Measurements from ENCODE around the gene CCR5AS.
"Not testable (repeated sequence)": the region's sequence is repeated elsewhere in the genome, so short reads cannot be mapped to it uniquely, and the experiment has no call there.

Gene CCR5AS

DNA sequence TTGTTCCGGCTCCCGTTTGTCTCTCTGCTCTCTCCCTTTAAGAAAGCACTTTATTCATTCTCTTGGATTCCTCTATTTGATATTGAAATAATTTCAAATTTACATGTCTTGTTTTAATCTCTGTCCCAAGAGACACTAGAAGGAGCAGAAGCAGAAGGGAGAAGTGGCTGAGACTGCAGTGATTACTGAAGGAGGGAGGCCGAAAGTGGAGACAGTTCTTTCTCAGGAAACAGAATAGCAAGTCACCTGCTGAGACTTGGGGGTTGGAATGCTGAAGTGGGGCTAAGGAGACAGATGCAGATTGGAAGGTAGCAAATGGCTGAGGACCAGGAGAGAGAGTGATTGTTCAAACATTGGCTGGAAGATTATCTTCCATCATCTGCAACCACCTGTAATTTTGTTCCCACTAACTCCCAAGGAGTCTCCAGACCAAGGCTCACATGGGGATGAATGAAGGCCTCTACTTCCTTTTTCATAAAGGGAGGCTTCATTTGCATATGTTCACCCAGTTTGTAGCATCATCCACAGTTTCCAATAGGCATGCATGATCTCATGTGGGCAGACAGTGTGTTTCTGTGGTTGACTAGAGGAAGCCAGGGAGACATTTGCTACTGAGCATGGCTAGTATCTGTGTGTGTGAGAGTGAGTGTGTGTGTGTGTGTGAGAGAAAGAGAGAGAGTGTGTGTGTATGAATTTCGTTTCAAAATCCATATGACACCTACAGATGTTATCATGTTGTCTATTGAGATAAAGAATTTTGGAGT, 33.8 kb upstream of the CCR5AS start:
- no peaks in the 10 kb centered on the region for H3K9me3 ChIP-seq (ENCODE audit: control insufficient read depth, insufficient read depth, low read length)
- no peak overlapping the region for H3K4me3 ChIP-seq (ENCODE audit: low read depth, low read length)
- no peaks in the 10 kb centered on the region for H3K36me3 ChIP-seq (ENCODE audit: control insufficient read depth, insufficient read depth, low read length)
- H3K4me1 ChIP-seq (ENCODE audit: control insufficient read depth, insufficient read depth, low read length): peaks cover 7% of the 10 kb centered on the region
- H3K9ac ChIP-seq (ENCODE audit: low read depth, low read length): no peak overlapping the region
- no peaks in the 10 kb centered on the region for H3K27me3 ChIP-seq (ENCODE audit: control insufficient read depth, insufficient read depth, low read length)

- Histone ChIP-seq H3K4me1 (ENCODE audit: control insufficient read depth, insufficient read depth, low read length) (peaks cover 7% of the 10 kb centered on the region), H3K27me3 (ENCODE audit: control insufficient read depth, insufficient read depth, low read length) (no peaks in the 10 kb centered on the region), H3K9ac (ENCODE audit: low read depth, low read length) (no peak overlapping the region), H3K36me3 (ENCODE audit: control insufficient read depth, insufficient read depth, low read length) (no peaks in the 10 kb centered on the region), H3K4me3 (ENCODE audit: low read depth, low read length) (no peak overlapping the region), H3K9me3 (ENCODE audit: control insufficient read depth, insufficient read depth, low read length) (no peaks in the 10 kb centered on the region)
Observed at GRCh38 chr3:46438831-46439230, 32.0 kb upstream of the CCR5AS start.

- peaks cover 2% of the 10 kb centered on the region for H3K4me1 ChIP-seq (ENCODE audit: control insufficient read depth, insufficient read depth, low read length)
- H3K4me3 ChIP-seq (ENCODE audit: low read depth, low read length): no peak overlapping the region
- H3K36me3 ChIP-seq (ENCODE audit: control insufficient read depth, insufficient read depth, low read length): no peaks in the 10 kb centered on the region
- no peak overlapping the region for H3K9ac ChIP-seq (ENCODE audit: low read depth, low read length)
- peaks cover 4% of the 10 kb centered on the region for H3K9me3 ChIP-seq (ENCODE audit: control insufficient read depth, insufficient read depth, low read length)
- H3K27me3 ChIP-seq (ENCODE audit: control insufficient read depth, insufficient read depth, low read length): no peaks in the 10 kb centered on the region
Observed at GRCh38 chr3:46435081-46435726, 28.3 kb upstream of the CCR5AS start.

DNA sequence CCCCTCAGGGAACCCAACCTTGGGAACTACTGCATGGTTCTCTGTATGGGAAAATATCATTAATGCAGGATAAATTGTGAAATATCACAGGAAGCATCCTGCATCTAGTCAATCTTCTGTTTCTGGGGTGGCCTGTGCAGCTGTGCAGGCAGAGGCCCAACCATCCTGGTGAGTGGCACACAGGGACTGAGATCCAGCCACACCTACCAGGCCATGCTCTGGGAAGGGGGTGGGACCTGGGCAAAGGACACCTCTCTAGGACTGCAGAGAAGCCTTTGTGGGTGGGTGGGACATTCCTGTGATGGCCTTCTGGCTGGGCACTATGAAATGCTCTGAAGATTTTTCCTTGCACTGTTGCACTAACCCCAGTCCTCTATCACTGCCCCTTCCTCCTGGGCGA, 27.0 kb upstream of the CCR5AS start:
- no peaks in the 10 kb centered on the region for H3K4me1 ChIP-seq (ENCODE audit: control insufficient read depth, insufficient read depth, low read length)
- peaks cover 4% of the 10 kb centered on the region for H3K9me3 ChIP-seq (ENCODE audit: control insufficient read depth, insufficient read depth, low read length)
- no peak overlapping the region for H3K9ac ChIP-seq (ENCODE audit: low read depth, low read length)
- H3K4me3 ChIP-seq (ENCODE audit: low read depth, low read length): no peak overlapping the region
- no peaks in the 10 kb centered on the region for H3K36me3 ChIP-seq (ENCODE audit: control insufficient read depth, insufficient read depth, low read length)
- no peaks in the 10 kb centered on the region for H3K27me3 ChIP-seq (ENCODE audit: control insufficient read depth, insufficient read depth, low read length)

GRCh38 chr3:46433118-46433517, 26.3 kb upstream of the CCR5AS start:
- H3K4me3 ChIP-seq (ENCODE audit: low read depth, low read length); H3K9me3 ChIP-seq (ENCODE audit: control insufficient read depth, insufficient read depth, low read length); H3K9ac ChIP-seq (ENCODE audit: low read depth, low read length); H3K27me3 ChIP-seq (ENCODE audit: control insufficient read depth, insufficient read depth, low read length); H3K36me3 ChIP-seq (ENCODE audit: control insufficient read depth, insufficient read depth, low read length); H3K4me1 ChIP-seq (ENCODE audit: control insufficient read depth, insufficient read depth, low read length): not testable (repeated sequence)

GRCh38 chr3:46431905-46432304, 25.0 kb upstream of the CCR5AS start:
- not testable (repeated sequence) for H3K4me1 ChIP-seq (ENCODE audit: control insufficient read depth, insufficient read depth, low read length); H3K9ac ChIP-seq (ENCODE audit: low read depth, low read length); H3K36me3 ChIP-seq (ENCODE audit: control insufficient read depth, insufficient read depth, low read length); H3K4me3 ChIP-seq (ENCODE audit: low read depth, low read length); H3K9me3 ChIP-seq (ENCODE audit: control insufficient read depth, insufficient read depth, low read length); H3K27me3 ChIP-seq (ENCODE audit: control insufficient read depth, insufficient read depth, low read length)

GRCh38 chr3:46430879-46431278, 24.0 kb upstream of the CCR5AS start:
- not testable (repeated sequence) for H3K4me3 ChIP-seq (ENCODE audit: low read depth, low read length); H3K4me1 ChIP-seq (ENCODE audit: control insufficient read depth, insufficient read depth, low read length); H3K9me3 ChIP-seq (ENCODE audit: control insufficient read depth, insufficient read depth, low read length); H3K36me3 ChIP-seq (ENCODE audit: control insufficient read depth, insufficient read depth, low read length); H3K27me3 ChIP-seq (ENCODE audit: control insufficient read depth, insufficient read depth, low read length); H3K9ac ChIP-seq (ENCODE audit: low read depth, low read length)

- Histone ChIP-seq H3K4me3 (ENCODE audit: low read depth, low read length) (no peak overlapping the region), H3K9me3 (ENCODE audit: control insufficient read depth, insufficient read depth, low read length) (peaks cover 4% of the 10 kb centered on the region), H3K36me3 (ENCODE audit: control insufficient read depth, insufficient read depth, low read length) (no peaks in the 10 kb centered on the region), H3K9ac (ENCODE audit: low read depth, low read length) (no peak overlapping the region), H3K27me3 (ENCODE audit: control insufficient read depth, insufficient read depth, low read length) (no peaks in the 10 kb centered on the region), H3K4me1 (ENCODE audit: control insufficient read depth, insufficient read depth, low read length) (no peaks in the 10 kb centered on the region)
Observed at GRCh38 chr3:46429671-46430070, 22.8 kb upstream of the CCR5AS start.

- Histone ChIP-seq H3K4me3 (ENCODE audit: low read depth, low read length) (no peak overlapping the region), H3K9ac (ENCODE audit: low read depth, low read length) (no peak overlapping the region), H3K27me3 (ENCODE audit: control insufficient read depth, insufficient read depth, low read length) (no peaks in the 10 kb centered on the region), H3K36me3 (ENCODE audit: control insufficient read depth, insufficient read depth, low read length) (no peaks in the 10 kb centered on the region), H3K4me1 (ENCODE audit: control insufficient read depth, insufficient read depth, low read length) (no peaks in the 10 kb centered on the region), H3K9me3 (ENCODE audit: control insufficient read depth, insufficient read depth, low read length) (peaks cover 4% of the 10 kb centered on the region)
Observed at GRCh38 chr3:46429250-46429649, 22.4 kb upstream of the CCR5AS start.

- no peaks in the 10 kb centered on the region for H3K4me1 ChIP-seq (ENCODE audit: control insufficient read depth, insufficient read depth, low read length)
- peaks cover 4% of the 10 kb centered on the region for H3K9me3 ChIP-seq (ENCODE audit: control insufficient read depth, insufficient read depth, low read length)
- H3K9ac ChIP-seq (ENCODE audit: low read depth, low read length): no peak overlapping the region
Observed at GRCh38 chr3:46427916-46428833, 21.3 kb upstream of the CCR5AS start.

DNA sequence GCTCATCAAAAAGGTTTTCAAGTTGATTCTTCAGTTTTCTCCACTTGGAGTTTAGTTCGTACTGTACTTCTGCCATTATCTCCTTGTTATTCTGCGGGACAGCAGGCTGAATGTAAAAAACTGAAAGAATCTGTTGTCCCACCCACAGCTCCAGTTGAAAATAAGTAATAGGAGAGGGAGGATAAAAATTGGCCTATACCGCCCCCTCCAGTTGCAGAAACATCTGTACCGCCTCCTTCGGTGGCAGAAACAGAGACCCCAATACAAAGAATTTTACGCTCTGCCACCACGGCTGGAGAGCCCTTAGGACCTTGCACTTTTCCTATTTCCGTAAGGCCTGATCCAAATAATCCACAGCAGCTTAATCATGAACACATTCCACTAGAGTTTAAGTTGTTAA, 20.5 kb upstream of the CCR5AS start:
- not testable (repeated sequence) for H3K4me3 ChIP-seq (ENCODE audit: low read depth, low read length); H3K9ac ChIP-seq (ENCODE audit: low read depth, low read length); H3K4me1 ChIP-seq (ENCODE audit: control insufficient read depth, insufficient read depth, low read length); H3K27me3 ChIP-seq (ENCODE audit: control insufficient read depth, insufficient read depth, low read length); H3K9me3 ChIP-seq (ENCODE audit: control insufficient read depth, insufficient read depth, low read length); H3K36me3 ChIP-seq (ENCODE audit: control insufficient read depth, insufficient read depth, low read length)

More at GRCh38 chr3:46427916-46428833, 21.3 kb upstream of the CCR5AS start:
- Histone ChIP-seq H3K27me3 (ENCODE audit: control insufficient read depth, insufficient read depth, low read length) (no peaks in the 10 kb centered on the region), H3K36me3 (ENCODE audit: control insufficient read depth, insufficient read depth, low read length) (no peaks in the 10 kb centered on the region), H3K4me3 (ENCODE audit: low read depth, low read length) (no peak overlapping the region)
